Panc1 (cell line): ENCODE measurements around the gene CLEC4M.

Source experiments
- POLR2AphosphoS5 ChIP-seq: IDR thresholded peaks from 2 replicates; pipeline ENCODE4 v1.6.1; 2012; ENCODE audit warnings: mild to moderate bottlenecking, low read depth, low read length, moderate library complexity
- TCF7L2 ChIP-seq: IDR thresholded peaks from 2 replicates; pipeline ENCODE4 v1.6.1; 2011; ENCODE audit warnings: mild to moderate bottlenecking, low read depth, low read length, inconsistent platforms
- TF ChIP-seq, protein P1 (sequence below): fragments of 450-650 bp; IDR thresholded peaks from 2 replicates; pipeline ENCODE4 v1.5.1; 2017; ENCODE audit warnings: mild to moderate bottlenecking
- TF ChIP-seq, protein P2 (sequence below), 2 experiments: IDR thresholded peaks; 2 replicates each; pipeline ENCODE4 v1.6.1; 2011 to 2012; ENCODE audit warnings: low read depth in 2 of 2, control low read depth in 1 of 2, low read length in 1 of 2, mild to moderate bottlenecking in 1 of 2, moderate library complexity in 1 of 2; ENCODE audit not compliant: insufficient read depth in 1 of 2

DNA sequence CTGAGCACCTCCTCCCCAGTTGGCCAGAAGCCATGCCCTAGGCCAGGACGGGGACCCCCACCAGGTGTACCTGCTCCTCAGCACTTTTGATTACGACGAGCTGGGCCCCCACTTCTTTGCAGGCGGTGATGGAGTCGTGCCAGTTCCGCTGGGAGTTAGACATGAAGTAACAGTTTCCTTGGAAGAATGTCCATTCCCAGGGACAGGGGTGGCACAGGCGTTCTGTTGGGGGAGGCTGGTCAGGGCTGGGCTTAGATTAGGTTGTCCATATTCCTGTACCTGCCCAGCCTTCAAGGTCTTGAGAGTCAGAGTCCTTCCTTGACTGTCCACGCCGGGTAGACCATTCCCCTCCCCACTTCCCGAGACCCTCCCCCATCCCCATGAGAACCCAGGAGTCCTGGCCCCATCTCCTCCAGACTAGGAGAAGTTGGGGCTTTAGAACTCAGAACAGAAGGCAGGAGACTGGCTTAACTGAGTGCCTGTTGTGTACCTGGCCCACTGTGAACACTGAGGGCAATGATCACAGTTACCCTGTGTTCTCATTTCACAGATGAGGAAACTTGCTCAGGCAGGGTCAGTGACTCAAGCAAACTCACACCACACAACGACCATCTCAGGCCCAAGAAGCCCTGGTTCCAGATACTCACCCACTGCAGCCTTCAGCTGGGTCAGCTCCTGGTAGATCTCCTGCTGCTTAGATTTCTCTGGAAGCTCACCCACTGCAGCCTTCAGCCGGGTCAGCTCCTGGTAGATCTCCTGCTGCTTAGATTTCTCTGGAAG, 18.0 kb upstream of the CLEC4M start:
- TF ChIP-seq, protein P1, sequence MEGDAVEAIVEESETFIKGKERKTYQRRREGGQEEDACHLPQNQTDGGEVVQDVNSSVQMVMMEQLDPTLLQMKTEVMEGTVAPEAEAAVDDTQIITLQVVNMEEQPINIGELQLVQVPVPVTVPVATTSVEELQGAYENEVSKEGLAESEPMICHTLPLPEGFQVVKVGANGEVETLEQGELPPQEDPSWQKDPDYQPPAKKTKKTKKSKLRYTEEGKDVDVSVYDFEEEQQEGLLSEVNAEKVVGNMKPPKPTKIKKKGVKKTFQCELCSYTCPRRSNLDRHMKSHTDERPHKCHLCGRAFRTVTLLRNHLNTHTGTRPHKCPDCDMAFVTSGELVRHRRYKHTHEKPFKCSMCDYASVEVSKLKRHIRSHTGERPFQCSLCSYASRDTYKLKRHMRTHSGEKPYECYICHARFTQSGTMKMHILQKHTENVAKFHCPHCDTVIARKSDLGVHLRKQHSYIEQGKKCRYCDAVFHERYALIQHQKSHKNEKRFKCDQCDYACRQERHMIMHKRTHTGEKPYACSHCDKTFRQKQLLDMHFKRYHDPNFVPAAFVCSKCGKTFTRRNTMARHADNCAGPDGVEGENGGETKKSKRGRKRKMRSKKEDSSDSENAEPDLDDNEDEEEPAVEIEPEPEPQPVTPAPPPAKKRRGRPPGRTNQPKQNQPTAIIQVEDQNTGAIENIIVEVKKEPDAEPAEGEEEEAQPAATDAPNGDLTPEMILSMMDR, result no peak
- TF ChIP-seq TCF7L2 (no peak), POLR2AphosphoS5 (no peak)
- TF ChIP-seq, protein P2, sequence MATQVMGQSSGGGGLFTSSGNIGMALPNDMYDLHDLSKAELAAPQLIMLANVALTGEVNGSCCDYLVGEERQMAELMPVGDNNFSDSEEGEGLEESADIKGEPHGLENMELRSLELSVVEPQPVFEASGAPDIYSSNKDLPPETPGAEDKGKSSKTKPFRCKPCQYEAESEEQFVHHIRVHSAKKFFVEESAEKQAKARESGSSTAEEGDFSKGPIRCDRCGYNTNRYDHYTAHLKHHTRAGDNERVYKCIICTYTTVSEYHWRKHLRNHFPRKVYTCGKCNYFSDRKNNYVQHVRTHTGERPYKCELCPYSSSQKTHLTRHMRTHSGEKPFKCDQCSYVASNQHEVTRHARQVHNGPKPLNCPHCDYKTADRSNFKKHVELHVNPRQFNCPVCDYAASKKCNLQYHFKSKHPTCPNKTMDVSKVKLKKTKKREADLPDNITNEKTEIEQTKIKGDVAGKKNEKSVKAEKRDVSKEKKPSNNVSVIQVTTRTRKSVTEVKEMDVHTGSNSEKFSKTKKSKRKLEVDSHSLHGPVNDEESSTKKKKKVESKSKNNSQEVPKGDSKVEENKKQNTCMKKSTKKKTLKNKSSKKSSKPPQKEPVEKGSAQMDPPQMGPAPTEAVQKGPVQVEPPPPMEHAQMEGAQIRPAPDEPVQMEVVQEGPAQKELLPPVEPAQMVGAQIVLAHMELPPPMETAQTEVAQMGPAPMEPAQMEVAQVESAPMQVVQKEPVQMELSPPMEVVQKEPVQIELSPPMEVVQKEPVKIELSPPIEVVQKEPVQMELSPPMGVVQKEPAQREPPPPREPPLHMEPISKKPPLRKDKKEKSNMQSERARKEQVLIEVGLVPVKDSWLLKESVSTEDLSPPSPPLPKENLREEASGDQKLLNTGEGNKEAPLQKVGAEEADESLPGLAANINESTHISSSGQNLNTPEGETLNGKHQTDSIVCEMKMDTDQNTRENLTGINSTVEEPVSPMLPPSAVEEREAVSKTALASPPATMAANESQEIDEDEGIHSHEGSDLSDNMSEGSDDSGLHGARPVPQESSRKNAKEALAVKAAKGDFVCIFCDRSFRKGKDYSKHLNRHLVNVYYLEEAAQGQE (IDR thresholded peaks at IDR 0.05; ENCODE audit: insufficient read depth in 1 of 2, low read depth in 2 of 2, low read length in 1 of 2), result no peak
